GM10266 (cell line): ENCODE results near the gene C1QL3.

Experiments
- DNase-seq: peaks from one replicate; pipeline ENCODE4 v3.0.0; 2012; ENCODE audit errors: extremely low spot score
- TF ChIP-seq, protein P1 (sequence below): IDR thresholded peaks from 2 replicates; pipeline ENCODE4 v1.5.1; 2012; ENCODE audit warnings: mild to moderate bottlenecking, low read depth; ENCODE audit not compliant: control insufficient read depth, insufficient read depth; ENCODE audit errors: missing control alignments

C1QL3 gene

DNA sequence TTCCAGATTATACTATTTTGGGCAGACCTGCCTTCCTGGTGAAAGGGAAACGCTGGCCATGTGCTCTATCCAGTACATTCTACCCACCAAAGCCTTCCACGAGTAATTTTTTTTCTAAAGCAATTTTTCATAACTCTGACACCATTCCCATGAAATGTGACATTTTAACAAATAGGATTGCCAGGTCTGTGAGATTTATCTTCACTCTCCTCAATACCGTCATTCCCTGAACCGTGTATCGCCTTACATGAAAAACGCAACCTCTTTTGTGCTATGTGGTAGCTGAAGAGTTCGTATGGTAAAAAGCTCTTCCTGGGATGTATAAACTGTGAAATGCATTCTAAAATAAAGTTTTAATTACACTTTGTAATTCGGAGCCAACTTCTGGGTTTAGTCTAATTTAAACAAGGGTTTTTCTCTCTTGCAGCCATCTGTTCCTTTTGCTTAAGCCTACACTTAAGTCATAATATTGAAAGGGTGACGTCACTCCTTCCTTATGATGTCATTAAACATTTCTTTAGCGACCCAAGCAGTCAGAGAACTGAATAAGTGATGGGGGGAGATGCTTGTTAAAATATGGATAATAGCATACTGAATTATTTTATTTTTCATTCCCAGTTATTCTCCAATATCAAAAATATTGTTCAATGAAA, 27.7 kb downstream of the C1QL3 start:
- no peak for DNase-seq
- TF ChIP-seq, protein P1, sequence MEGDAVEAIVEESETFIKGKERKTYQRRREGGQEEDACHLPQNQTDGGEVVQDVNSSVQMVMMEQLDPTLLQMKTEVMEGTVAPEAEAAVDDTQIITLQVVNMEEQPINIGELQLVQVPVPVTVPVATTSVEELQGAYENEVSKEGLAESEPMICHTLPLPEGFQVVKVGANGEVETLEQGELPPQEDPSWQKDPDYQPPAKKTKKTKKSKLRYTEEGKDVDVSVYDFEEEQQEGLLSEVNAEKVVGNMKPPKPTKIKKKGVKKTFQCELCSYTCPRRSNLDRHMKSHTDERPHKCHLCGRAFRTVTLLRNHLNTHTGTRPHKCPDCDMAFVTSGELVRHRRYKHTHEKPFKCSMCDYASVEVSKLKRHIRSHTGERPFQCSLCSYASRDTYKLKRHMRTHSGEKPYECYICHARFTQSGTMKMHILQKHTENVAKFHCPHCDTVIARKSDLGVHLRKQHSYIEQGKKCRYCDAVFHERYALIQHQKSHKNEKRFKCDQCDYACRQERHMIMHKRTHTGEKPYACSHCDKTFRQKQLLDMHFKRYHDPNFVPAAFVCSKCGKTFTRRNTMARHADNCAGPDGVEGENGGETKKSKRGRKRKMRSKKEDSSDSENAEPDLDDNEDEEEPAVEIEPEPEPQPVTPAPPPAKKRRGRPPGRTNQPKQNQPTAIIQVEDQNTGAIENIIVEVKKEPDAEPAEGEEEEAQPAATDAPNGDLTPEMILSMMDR = no peak

DNA sequence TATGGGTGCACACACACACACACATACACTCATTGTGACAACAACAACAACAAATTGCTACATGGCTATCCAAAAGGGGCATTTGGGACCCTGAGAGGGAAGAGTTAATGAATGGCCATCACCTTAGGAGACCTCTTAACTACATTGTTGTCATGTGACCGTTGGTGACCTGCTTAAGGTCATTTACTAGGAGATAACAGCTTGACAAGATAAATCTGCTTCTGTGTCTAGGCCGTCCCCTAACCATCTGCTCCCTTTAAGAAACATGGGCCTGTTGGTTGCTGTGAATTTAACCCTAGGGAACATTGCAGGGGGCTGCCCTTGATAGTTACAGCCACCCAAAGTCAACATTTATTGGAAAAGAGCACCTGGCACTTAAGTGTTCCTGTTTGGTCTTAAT, 29.7 kb downstream of the C1QL3 start:
- no peak for DNase-seq
- TF ChIP-seq, protein P1 = no peak

DNA sequence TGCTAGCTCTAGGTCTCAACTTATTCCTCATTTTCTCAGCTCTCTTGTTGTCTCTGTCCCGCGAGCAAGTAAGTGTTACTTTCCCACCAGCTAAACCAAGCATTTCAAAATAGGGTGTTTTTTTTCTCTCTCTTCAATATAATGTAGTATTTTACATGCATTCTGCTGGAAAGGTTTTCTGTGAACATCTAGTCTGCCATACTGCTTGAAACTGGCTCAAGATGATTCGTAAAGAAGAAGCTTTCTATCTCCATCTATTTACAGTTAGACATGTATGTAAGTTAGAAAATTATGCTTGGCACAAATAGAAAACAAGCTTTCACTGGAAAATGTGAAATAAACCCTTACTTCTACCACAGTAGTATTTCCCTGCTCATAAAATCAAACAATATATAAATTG, 31.2 kb downstream of the C1QL3 start:
- TF ChIP-seq, protein P1 = no peak
- no peak for DNase-seq

DNA sequence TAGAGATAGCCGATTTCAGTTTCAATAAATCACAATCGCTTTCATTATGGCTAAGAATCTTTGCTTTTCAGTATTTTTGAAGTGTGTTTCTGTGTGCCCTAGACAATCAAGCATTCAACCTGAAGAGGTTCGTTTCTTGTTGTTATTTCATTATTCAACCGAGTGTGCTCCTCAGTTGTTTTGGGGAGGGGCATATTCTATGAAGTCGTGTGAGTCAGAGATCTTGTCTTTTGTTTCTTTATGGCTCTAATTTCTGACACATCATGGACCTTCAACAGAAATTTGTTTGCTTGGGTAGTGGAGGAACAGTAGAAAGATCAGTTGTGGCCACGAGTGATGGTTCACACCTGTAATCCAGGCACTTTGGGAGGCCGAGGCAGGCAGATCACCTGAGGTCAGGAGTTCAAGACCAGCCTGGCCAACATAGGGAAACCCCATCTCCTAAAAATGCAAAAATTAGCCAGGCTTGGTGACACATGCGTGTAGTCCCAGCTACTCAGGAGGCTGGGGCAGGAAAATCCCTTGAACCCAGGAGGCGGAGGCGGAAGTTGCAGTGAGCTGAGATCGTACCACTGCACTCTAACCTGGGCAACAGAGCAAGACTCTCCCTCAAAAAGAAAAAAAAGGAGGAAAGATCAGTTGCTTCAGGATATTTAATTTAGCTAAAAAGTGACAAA, 38.3 kb downstream of the C1QL3 start:
- TF ChIP-seq, protein P1 = no peak
- DNase-seq = no peak

DNA sequence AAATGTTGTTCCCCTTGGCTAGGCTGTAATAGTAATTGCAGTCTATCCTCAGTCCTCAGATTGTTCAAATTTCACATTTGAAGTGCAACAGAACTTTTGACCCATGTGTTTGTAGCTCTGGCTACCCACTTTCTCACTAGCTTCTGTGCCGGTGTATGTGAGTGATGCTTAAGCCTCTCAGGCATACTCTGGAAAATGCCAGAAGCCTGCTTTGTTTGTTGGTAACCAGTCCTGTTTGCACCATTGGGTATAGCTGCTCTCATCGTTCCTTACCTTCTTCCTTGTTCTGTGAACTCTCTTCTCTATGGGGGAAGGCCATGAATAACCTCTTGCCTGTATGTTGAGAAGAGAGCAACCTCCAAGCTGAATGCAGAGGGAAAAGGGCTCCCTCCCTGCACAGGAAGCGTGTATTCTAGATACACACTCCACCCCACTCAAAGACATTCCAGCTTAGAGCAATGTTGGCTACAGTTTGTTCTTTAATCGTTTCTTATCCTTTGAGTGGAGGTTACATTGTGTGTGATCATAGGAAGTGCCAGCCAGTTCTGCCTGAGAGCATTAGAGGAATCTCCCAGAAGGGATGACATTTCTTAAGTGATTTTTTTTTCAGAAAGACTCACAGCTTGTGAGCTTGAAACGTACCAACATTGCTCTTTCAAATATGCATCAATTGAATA, 40.5 kb downstream of the C1QL3 start:
- no peak for DNase-seq
- TF ChIP-seq, protein P1 = no peak

DNA sequence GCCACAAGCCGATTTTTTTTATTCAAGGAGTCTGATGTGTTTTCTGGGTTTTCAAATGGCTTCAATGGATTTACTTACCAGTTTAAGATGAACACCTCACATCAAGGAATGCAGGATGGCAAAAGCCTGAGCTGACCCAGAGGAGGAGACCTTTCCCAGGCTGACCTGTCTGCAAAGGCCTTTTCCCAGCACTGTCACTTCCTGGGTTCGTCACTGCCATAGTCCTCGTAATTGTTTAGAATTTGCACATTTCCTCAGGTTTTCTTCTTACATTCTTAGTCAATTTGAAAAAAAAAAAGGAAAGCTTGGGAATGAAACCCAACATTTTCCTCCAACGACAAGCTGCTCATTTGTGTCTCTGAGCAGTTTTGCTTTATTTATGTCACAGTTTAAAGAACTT, 42.9 kb downstream of the C1QL3 start:
- DNase-seq = no peak
- TF ChIP-seq, protein P1 = no peak

DNA sequence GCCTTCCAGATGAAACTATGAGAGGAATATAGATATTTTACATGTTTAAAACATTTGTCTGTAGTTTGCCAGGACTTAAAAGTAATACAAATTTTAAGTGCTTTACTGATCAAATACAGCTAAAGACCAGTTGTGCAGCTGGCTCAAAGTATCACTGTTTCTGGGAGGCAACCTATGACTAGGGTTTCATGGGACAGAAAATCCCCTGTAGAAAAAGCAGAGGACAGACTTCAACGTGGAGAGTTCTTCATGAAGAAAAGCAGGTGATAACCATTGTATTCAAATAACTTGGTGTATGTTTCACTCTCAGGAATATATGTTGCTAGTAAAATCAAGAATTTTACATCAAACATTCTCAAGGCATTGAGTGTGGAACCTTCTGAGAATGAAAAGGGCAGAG, 43.9 kb downstream of the C1QL3 start:
- no peak for DNase-seq
- TF ChIP-seq, protein P1 = no peak
